SK-N-SH (cell line): ENCODE results near the gene MRPS12.
"Not testable (repeated sequence)": the region's sequence is repeated elsewhere in the genome, so short reads cannot be mapped to it uniquely, and the experiment has no call there.

ENCODE experiments used
- JUND ChIP-seq: IDR thresholded peaks from 2 replicates; pipeline ENCODE4 v1.4.0; 2012
- MAX ChIP-seq: IDR thresholded peaks from 2 replicates; pipeline ENCODE4 v1.4.0; 2012; ENCODE audit warnings: low read depth
- REST ChIP-seq: IDR thresholded peaks from 2 replicates; pipeline ENCODE4 v1.6.1; 2012; ENCODE audit warnings: mild to moderate bottlenecking, low read depth, low read length, moderate library complexity
- YY1 ChIP-seq: IDR thresholded peaks from 2 replicates; pipeline ENCODE4 v1.4.0; 2012; ENCODE audit warnings: low read depth, mild to moderate bottlenecking
- TF ChIP-seq, protein P1 (sequence below): fragments of 200-600 bp; sonication (generic); IDR thresholded peaks from 2 replicates; pipeline ENCODE4 v1.6.1; 2017; ENCODE audit warnings: antibody characterized with exemption, mild to moderate bottlenecking, moderate library complexity

DNA sequence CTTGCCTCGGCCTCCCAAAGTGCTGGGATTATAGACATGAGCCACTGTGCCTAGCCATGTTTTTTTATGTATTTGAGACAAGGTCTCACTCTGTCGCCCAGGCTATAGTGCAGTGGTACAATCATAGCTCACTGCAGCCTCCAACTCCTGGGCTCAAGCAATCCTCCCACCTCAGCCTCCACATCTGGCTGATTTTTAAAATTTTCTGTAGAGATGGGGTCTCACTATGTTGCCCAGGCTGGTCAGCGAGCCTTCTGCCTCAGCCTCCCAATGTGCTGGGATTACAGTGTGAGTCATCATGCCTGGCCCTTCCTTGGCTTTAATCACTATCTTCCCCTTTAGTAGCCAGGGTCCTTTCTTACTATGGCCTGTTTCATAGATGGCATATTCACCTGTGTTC lies 46.1 kb upstream of the MRPS12 start:
- TF ChIP-seq, protein P1, sequence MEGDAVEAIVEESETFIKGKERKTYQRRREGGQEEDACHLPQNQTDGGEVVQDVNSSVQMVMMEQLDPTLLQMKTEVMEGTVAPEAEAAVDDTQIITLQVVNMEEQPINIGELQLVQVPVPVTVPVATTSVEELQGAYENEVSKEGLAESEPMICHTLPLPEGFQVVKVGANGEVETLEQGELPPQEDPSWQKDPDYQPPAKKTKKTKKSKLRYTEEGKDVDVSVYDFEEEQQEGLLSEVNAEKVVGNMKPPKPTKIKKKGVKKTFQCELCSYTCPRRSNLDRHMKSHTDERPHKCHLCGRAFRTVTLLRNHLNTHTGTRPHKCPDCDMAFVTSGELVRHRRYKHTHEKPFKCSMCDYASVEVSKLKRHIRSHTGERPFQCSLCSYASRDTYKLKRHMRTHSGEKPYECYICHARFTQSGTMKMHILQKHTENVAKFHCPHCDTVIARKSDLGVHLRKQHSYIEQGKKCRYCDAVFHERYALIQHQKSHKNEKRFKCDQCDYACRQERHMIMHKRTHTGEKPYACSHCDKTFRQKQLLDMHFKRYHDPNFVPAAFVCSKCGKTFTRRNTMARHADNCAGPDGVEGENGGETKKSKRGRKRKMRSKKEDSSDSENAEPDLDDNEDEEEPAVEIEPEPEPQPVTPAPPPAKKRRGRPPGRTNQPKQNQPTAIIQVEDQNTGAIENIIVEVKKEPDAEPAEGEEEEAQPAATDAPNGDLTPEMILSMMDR = not testable (repeated sequence)
- TF ChIP-seq MAX, YY1, REST, JUND: not testable (repeated sequence)
